HG02610 (cell line): ENCODE results near the gene CUL2.
"Not testable (repeated sequence)": the region's sequence is repeated elsewhere in the genome, so short reads cannot be mapped to it uniquely, and the experiment has no call there.

Experiments used
- ATAC-seq: cut with Tn5 transposase; IDR thresholded peaks from one replicate; pipeline ENCODE4 v1.9.1; 2021; ENCODE audit warnings: mild to moderate bottlenecking, moderate library complexity; ENCODE audit not compliant: unreplicated experiment

Gene CUL2

GRCh38 chr10:35080261-35080660 is 9.9 kb downstream of the CUL2 start:
- ATAC-seq, result not testable (repeated sequence)

- ATAC-seq, result no peak
These were observed 10.4 kb downstream of the CUL2 start for GRCh38 chr10:35079763-35080162.

GRCh38 chr10:35079265-35079664 is 10.9 kb downstream of the CUL2 start:
- ATAC-seq, result no peak

GRCh38 chr10:35075228-35075627 is 14.9 kb downstream of the CUL2 start:
- ATAC-seq, result no peak

GRCh38 chr10:35074266-35074665 is 15.9 kb downstream of the CUL2 start:
- no peak for ATAC-seq

GRCh38 chr10:35070521-35070920 is 19.6 kb downstream of the CUL2 start:
- no peak for ATAC-seq

GRCh38 chr10:35063837-35064454 is 26.2 kb downstream of the CUL2 start:
- ATAC-seq, result no peak

GRCh38 chr10:35059481-35059880 is 30.7 kb downstream of the CUL2 start:
- ATAC-seq, result no peak

GRCh38 chr10:35058686-35059085 is 31.5 kb downstream of the CUL2 start:
- no peak for ATAC-seq

GRCh38 chr10:35058134-35058533 is 32.0 kb downstream of the CUL2 start:
- ATAC-seq, result peak; percentile 56

- ATAC-seq, result no peak
These were observed 33.5 kb downstream of the CUL2 start for GRCh38 chr10:35056686-35057085.

GRCh38 chr10:35056133-35056532 is 34.0 kb downstream of the CUL2 start:
- ATAC-seq, result no peak

GRCh38 chr10:35050568-35050967 is 39.6 kb downstream of the CUL2 start:
- no peak for ATAC-seq

- ATAC-seq, result no peak
These were observed 44.1 kb downstream of the CUL2 start for GRCh38 chr10:35046074-35046473.

- ATAC-seq, result not testable (repeated sequence)
These were observed 44.9 kb downstream of the CUL2 start for GRCh38 chr10:35045275-35045674.

GRCh38 chr10:35043796-35044344 is 46.3 kb downstream of the CUL2 start:
- no peak for ATAC-seq

GRCh38 chr10:35042783-35043182 is 47.4 kb downstream of the CUL2 start:
- no peak for ATAC-seq

GRCh38 chr10:35041502-35041879 is 48.6 kb downstream of the CUL2 start:
- no peak for ATAC-seq

- ATAC-seq, result no peak
These were observed 49.2 kb downstream of the CUL2 start for GRCh38 chr10:35040760-35041501.

- ATAC-seq, result no peak
These were observed 53.0 kb downstream of the CUL2 start for GRCh38 chr10:35037104-35037503.

- ATAC-seq, result no peak
These were observed 54.5 kb downstream of the CUL2 start for GRCh38 chr10:35035606-35036005.

- ATAC-seq, result no peak
These were observed 62.6 kb downstream of the CUL2 start for GRCh38 chr10:35027567-35027966.
